ENCODE results near the gene LZTS2.

LZTS2 gene

GRCh38 chr10:101018600-101019439, 19.2 kb downstream of the LZTS2 start:
- no peak overlapping the region for H3K9ac ChIP-seq (ENCODE audit: low read length)
- no peaks in the 10 kb centered on the region for H3K36me3 ChIP-seq (ENCODE audit: insufficient read depth, low read length)
- TF ChIP-seq, protein P1, sequence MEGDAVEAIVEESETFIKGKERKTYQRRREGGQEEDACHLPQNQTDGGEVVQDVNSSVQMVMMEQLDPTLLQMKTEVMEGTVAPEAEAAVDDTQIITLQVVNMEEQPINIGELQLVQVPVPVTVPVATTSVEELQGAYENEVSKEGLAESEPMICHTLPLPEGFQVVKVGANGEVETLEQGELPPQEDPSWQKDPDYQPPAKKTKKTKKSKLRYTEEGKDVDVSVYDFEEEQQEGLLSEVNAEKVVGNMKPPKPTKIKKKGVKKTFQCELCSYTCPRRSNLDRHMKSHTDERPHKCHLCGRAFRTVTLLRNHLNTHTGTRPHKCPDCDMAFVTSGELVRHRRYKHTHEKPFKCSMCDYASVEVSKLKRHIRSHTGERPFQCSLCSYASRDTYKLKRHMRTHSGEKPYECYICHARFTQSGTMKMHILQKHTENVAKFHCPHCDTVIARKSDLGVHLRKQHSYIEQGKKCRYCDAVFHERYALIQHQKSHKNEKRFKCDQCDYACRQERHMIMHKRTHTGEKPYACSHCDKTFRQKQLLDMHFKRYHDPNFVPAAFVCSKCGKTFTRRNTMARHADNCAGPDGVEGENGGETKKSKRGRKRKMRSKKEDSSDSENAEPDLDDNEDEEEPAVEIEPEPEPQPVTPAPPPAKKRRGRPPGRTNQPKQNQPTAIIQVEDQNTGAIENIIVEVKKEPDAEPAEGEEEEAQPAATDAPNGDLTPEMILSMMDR (IDR thresholded peaks at IDR 0.05; ENCODE audit: low read length), result peak; percentile 46
- TF ChIP-seq EZH2 (IDR thresholded peaks at IDR 0.05; ENCODE audit: borderline replicate concordance, low read length), result no peak
- H3K9me3 ChIP-seq (ENCODE audit: low read length), result no peaks in the 10 kb centered on the region
- H3K79me2 ChIP-seq (ENCODE audit: insufficient read depth, low read length), result no peaks in the 10 kb centered on the region
- no peak overlapping the region for H2AFZ ChIP-seq (ENCODE audit: low read length)
- no peak overlapping the region for H3K4me3 ChIP-seq (ENCODE audit: low read depth, low read length, poor library complexity, severe bottlenecking)
- H3K27me3 ChIP-seq (ENCODE audit: insufficient read depth, low read length), result no peaks in the 10 kb centered on the region
- no peaks in the 10 kb centered on the region for H3K9me2 ChIP-seq (ENCODE audit: low read depth, low read length)
- H3F3A ChIP-seq (ENCODE audit: insufficient read depth, low read length), result no peaks in the 10 kb centered on the region
- H4K20me1 ChIP-seq (ENCODE audit: insufficient read depth, low read length), result no peaks in the 10 kb centered on the region
- H3K4me1 ChIP-seq (ENCODE audit: insufficient read depth, low read length, severe bottlenecking), result no peaks in the 10 kb centered on the region
- H3K27ac ChIP-seq (ENCODE audit: low read depth, low read length, poor library complexity, severe bottlenecking), result no peak overlapping the region
- no peak overlapping the region for H3K4me2 ChIP-seq (ENCODE audit: low read length)

DNA sequence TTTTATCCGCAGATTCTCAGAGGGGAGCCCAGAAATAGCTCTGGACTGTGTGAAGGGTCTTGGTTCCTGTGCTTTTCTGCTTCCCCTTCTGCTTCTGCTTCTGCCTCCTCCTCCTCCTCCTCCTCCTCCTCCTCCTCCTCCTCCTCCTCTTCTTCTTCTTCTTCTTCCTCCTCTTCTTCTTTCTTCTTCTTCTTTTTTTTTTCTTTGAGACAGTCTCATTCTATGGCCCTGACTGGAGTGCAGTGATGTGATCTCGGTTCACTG, 19.8 kb downstream of the LZTS2 start:
- no peak for TF ChIP-seq EZH2 (IDR thresholded peaks at IDR 0.05; ENCODE audit: borderline replicate concordance, low read length)
- TF ChIP-seq, protein P1 (IDR thresholded peaks at IDR 0.05; ENCODE audit: low read length), result no peak
- Histone ChIP-seq H3K4me2 (ENCODE audit: low read length) (no peak overlapping the region), H3F3A (ENCODE audit: insufficient read depth, low read length) (no peaks in the 10 kb centered on the region), H3K27ac (ENCODE audit: low read depth, low read length, poor library complexity, severe bottlenecking) (no peak overlapping the region), H3K36me3 (ENCODE audit: insufficient read depth, low read length) (no peaks in the 10 kb centered on the region), H3K9me3 (ENCODE audit: low read length) (no peaks in the 10 kb centered on the region), H3K9me2 (ENCODE audit: low read depth, low read length) (no peaks in the 10 kb centered on the region), H3K4me3 (ENCODE audit: low read depth, low read length, poor library complexity, severe bottlenecking) (no peak overlapping the region), H2AFZ (ENCODE audit: low read length) (no peak overlapping the region), H3K79me2 (ENCODE audit: insufficient read depth, low read length) (no peaks in the 10 kb centered on the region), H3K27me3 (ENCODE audit: insufficient read depth, low read length) (no peaks in the 10 kb centered on the region), H4K20me1 (ENCODE audit: insufficient read depth, low read length) (no peaks in the 10 kb centered on the region), H3K9ac (ENCODE audit: low read length) (no peak overlapping the region), H3K4me1 (ENCODE audit: insufficient read depth, low read length, severe bottlenecking) (no peaks in the 10 kb centered on the region)

- no peaks in the 10 kb centered on the region for H3K79me2 ChIP-seq (ENCODE audit: insufficient read depth, low read length)
- no peaks in the 10 kb centered on the region for H3F3A ChIP-seq (ENCODE audit: insufficient read depth, low read length)
- H3K27ac ChIP-seq (ENCODE audit: low read depth, low read length, poor library complexity, severe bottlenecking), result no peak overlapping the region
- H3K36me3 ChIP-seq (ENCODE audit: insufficient read depth, low read length), result no peaks in the 10 kb centered on the region
- H2AFZ ChIP-seq (ENCODE audit: low read length), result no peak overlapping the region
- TF ChIP-seq EZH2 (IDR thresholded peaks at IDR 0.05; ENCODE audit: borderline replicate concordance, low read length), result no peak
- TF ChIP-seq, protein P1 (IDR thresholded peaks at IDR 0.05; ENCODE audit: low read length), result no peak
- H3K4me2 ChIP-seq (ENCODE audit: low read length), result no peak overlapping the region
- no peak overlapping the region for H3K4me3 ChIP-seq (ENCODE audit: low read depth, low read length, poor library complexity, severe bottlenecking)
- H3K9me3 ChIP-seq (ENCODE audit: low read length), result no peaks in the 10 kb centered on the region
- no peaks in the 10 kb centered on the region for H3K27me3 ChIP-seq (ENCODE audit: insufficient read depth, low read length)
- H4K20me1 ChIP-seq (ENCODE audit: insufficient read depth, low read length), result no peaks in the 10 kb centered on the region
- no peaks in the 10 kb centered on the region for H3K9me2 ChIP-seq (ENCODE audit: low read depth, low read length)
- no peaks in the 10 kb centered on the region for H3K4me1 ChIP-seq (ENCODE audit: insufficient read depth, low read length, severe bottlenecking)
- H3K9ac ChIP-seq (ENCODE audit: low read length), result no peak overlapping the region
These were observed 20.9 kb downstream of the LZTS2 start for GRCh38 chr10:101020427-101021075.
